Vagina (tissue), 2 donors: ENCODE data around the gene ACSF2. TPM values are rescaled to one million over a fixed set of nuclear protein-coding genes. Genes with fewer than 3 reads are reported as not detected.

Experiments used
- DNase-seq, 2 donors: peaks; one replicate each; pipeline ENCODE4 v3.0.0-alpha.2; 2017; ENCODE audit errors: extremely low spot score in 2 of 2
- H3K27ac ChIP-seq: fragments of 200-600 bp; sonication (generic); one replicate; pipeline ENCODE4 v1.5.1; 2019
- H3K27me3 ChIP-seq: fragments of 200-600 bp; sonication (generic); one replicate; pipeline ENCODE4 v1.5.1; 2019
- H3K36me3 ChIP-seq, 2 donors: fragments of 200-600 bp; sonication (generic); one replicate each; pipeline ENCODE4 v1.5.1; 2017 to 2019
- H3K4me1 ChIP-seq: fragments of 200-600 bp; sonication (generic); one replicate; pipeline ENCODE4 v1.5.1; 2019
- H3K4me3 ChIP-seq, 2 donors: fragments of 200-600 bp; sonication (generic); 1 replicate in 1 of 2; 2 replicates in 1 of 2; pipeline ENCODE4 v1.5.1; 2016 to 2019
- H3K9me3 ChIP-seq: fragments of 200-600 bp; sonication (generic); one replicate; pipeline ENCODE4 v1.5.1; 2019
- POLR2A ChIP-seq, 2 donors: fragments of 450-650 bp; IDR thresholded peaks; one replicate each; pipeline ENCODE4 v1.6.1; 2017; ENCODE audit warnings: antibody characterized with exemption in 2 of 2, mild to moderate bottlenecking in 2 of 2, moderate library complexity in 2 of 2
- POLR2AphosphoS5 ChIP-seq, 2 donors: sonication (generic); formaldehyde crosslinking; IDR thresholded peaks; one replicate each; pipeline ENCODE4 v1.9.0; 2017; ENCODE audit warnings: antibody characterized with exemption in 2 of 2, mild to moderate bottlenecking in 2 of 2, low read depth in 1 of 2; ENCODE audit not compliant: insufficient read depth in 1 of 2
- intact Hi-C: fragments of 100-400 bp; cut with DNase I; formaldehyde crosslinking; loops from one replicate; pipeline ENCODE4 v1.15.1; 2023
- total RNA-seq: library from RNA; depleted of rRNA; stranded (reverse); fragments of >200 nt; gene quantifications from one replicate; pipeline ENCODE4 v1.2.3, GENCODE V29; 2016
- TF ChIP-seq, protein P1 (sequence below), 3 experiments: fragments of 450-650 bp in 2 of 3; fragments of 200-600 bp in 1 of 3; sonication (generic) in 1 of 3; IDR thresholded peaks; one replicate each; pipeline ENCODE4 v1.5.1; 2017 to 2019; ENCODE audit warnings: antibody characterized with exemption in 3 of 3, mild to moderate bottlenecking in 2 of 3, moderate library complexity in 2 of 3

The ACSF2 gene
- total RNA-seq, 1 donor from 2014 or later, result 56.0 TPM

- Histone ChIP-seq H3K4me1 (peaks cover 31% of the 10 kb centered on the region), H3K4me3 (no peak overlapping the region), H3K27ac (no peak overlapping the region), H3K9me3 (no peaks in the 10 kb centered on the region), H3K27me3 (no peaks in the 10 kb centered on the region), H3K36me3 (peaks cover 0 to 8% of the 10 kb centered on the region in 2 donors)
- TF ChIP-seq POLR2A (IDR thresholded peaks at IDR 0.05) (no peak), POLR2AphosphoS5 (IDR thresholded peaks at IDR 0.05; ENCODE audit: insufficient read depth in 1 of 2, low read depth in 1 of 2) (no peak)
- TF ChIP-seq, protein P1, sequence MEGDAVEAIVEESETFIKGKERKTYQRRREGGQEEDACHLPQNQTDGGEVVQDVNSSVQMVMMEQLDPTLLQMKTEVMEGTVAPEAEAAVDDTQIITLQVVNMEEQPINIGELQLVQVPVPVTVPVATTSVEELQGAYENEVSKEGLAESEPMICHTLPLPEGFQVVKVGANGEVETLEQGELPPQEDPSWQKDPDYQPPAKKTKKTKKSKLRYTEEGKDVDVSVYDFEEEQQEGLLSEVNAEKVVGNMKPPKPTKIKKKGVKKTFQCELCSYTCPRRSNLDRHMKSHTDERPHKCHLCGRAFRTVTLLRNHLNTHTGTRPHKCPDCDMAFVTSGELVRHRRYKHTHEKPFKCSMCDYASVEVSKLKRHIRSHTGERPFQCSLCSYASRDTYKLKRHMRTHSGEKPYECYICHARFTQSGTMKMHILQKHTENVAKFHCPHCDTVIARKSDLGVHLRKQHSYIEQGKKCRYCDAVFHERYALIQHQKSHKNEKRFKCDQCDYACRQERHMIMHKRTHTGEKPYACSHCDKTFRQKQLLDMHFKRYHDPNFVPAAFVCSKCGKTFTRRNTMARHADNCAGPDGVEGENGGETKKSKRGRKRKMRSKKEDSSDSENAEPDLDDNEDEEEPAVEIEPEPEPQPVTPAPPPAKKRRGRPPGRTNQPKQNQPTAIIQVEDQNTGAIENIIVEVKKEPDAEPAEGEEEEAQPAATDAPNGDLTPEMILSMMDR (IDR thresholded peaks at IDR 0.05), result no peak
- no peak for DNase-seq
- intact Hi-C loops, result no loop called here
Observed at GRCh38 chr17:50440838-50441829, 15.1 kb downstream of the ACSF2 start.

DNA sequence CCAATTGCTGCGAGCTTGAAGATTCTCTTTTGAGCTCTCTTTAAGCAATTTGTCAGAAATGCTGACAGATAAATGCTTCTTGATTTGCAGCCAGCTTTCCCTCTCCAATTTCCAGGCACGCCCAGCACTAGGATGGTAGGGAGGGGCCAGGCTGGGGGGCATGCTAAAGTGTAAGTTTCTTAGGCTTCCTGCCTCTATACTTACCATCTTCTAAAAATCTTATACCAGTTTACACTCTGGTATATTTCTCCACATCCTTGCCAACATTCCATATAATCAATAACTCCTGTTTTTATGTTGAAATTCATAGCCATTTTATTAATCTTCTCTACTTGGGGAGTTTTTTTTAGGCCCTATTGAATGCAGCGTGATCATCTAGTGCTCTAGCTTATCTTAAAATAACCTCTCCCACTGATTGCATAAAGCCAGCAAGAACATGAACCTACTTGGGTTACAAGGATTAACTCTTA is 17.5 kb downstream of the ACSF2 start:
- intact Hi-C loops, result no loop called here
- Histone ChIP-seq H3K4me1 (peaks cover 31% of the 10 kb centered on the region), H3K36me3 (no peaks in the 10 kb centered on the region), H3K27me3 (no peaks in the 10 kb centered on the region), H3K27ac (no peak overlapping the region), H3K4me3 (no peak overlapping the region), H3K9me3 (no peaks in the 10 kb centered on the region)
- TF ChIP-seq POLR2AphosphoS5 (IDR thresholded peaks at IDR 0.05; ENCODE audit: insufficient read depth in 1 of 2, low read depth in 1 of 2) (no peak), POLR2A (IDR thresholded peaks at IDR 0.05) (no peak)
- TF ChIP-seq, protein P1 (IDR thresholded peaks at IDR 0.05), result no peak
- DNase-seq, result no peak

- Histone ChIP-seq H3K4me1 (peaks cover 29% of the 10 kb centered on the region), H3K4me3 (no peak overlapping the region), H3K27ac (no peak overlapping the region), H3K27me3 (no peaks in the 10 kb centered on the region), H3K36me3 (no peaks in the 10 kb centered on the region), H3K9me3 (no peaks in the 10 kb centered on the region)
- intact Hi-C loops, result no loop called here
- no peak for DNase-seq
- TF ChIP-seq, protein P1 (IDR thresholded peaks at IDR 0.05), result no peak
- TF ChIP-seq POLR2AphosphoS5 (IDR thresholded peaks at IDR 0.05; ENCODE audit: insufficient read depth in 1 of 2, low read depth in 1 of 2) (no peak), POLR2A (IDR thresholded peaks at IDR 0.05) (no peak)
Observed at GRCh38 chr17:50444841-50445715, 19.1 kb downstream of the ACSF2 start.

DNA sequence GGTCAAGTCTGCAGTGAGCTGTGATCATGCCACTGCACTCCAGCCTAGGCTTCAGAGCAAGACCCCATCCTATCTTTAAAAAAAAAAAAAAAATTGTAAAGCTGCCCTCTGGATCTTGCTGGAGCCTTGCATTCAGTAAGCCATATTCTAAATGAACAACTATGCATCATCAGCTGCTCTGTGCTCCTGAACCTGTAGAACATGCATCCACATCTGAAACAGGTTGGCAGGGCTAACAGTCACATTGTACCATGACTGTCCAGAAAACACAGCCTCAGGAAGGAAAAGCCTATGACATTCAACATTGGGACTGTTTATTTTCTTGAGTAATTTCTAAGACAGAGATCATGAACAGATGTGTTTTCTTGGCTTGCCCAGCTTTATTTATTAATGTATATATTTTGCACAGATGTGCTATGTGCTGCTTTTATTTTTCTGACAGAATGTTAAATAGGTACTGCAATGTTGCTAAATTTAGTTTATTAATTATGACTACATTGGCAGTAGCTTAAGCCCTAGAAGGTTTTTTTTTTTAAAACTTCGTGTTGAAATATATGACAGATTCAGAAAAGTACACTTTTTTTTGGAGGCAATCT is 19.8 kb downstream of the ACSF2 start:
- H3K4me1 ChIP-seq, result peaks cover 21% of the 10 kb centered on the region
- no peaks in the 10 kb centered on the region for H3K27me3 ChIP-seq
- TF ChIP-seq POLR2A (IDR thresholded peaks at IDR 0.05) (no peak), POLR2AphosphoS5 (IDR thresholded peaks at IDR 0.05; ENCODE audit: insufficient read depth in 1 of 2, low read depth in 1 of 2) (no peak)
- TF ChIP-seq, protein P1 (IDR thresholded peaks at IDR 0.05), result no peak
- H3K27ac ChIP-seq, result no peak overlapping the region
- intact Hi-C loops, result no loop called here
- DNase-seq, result no peak
- H3K4me3 ChIP-seq, result no peak overlapping the region
- H3K36me3 ChIP-seq, result no peaks in the 10 kb centered on the region
- H3K9me3 ChIP-seq, result no peaks in the 10 kb centered on the region
